Endothelial cell (in vitro differentiated cells): ENCODE results near the gene SETDB2. TPM values are rescaled to one million over a fixed set of nuclear protein-coding genes. Genes with fewer than 3 reads are reported as not detected.
"Not testable (repeated sequence)": the region's sequence is repeated elsewhere in the genome, so short reads cannot be mapped to it uniquely, and the experiment has no call there.

Experiments
- DNase-seq: peaks from one replicate; pipeline ENCODE4 v3.0.0; 2021; ENCODE audit warnings: low spot score
- H3K27ac Mint-ChIP-seq: one replicate; pipeline ENCODE4 v1.8.0; 2021; ENCODE audit warnings: mixed read lengths, inconsistent platforms; ENCODE audit not compliant: unreplicated experiment
- H3K27me3 Mint-ChIP-seq: one replicate; pipeline ENCODE4 v1.8.0; 2021; ENCODE audit warnings: mild to moderate bottlenecking, moderate library complexity, mixed read lengths, inconsistent platforms; ENCODE audit not compliant: unreplicated experiment
- H3K36me3 Mint-ChIP-seq: one replicate; pipeline ENCODE4 v1.8.0; 2021; ENCODE audit warnings: mild to moderate bottlenecking, low read depth, mixed read lengths, inconsistent platforms; ENCODE audit not compliant: unreplicated experiment
- H3K4me1 Mint-ChIP-seq: one replicate; pipeline ENCODE4 v1.8.0; 2021; ENCODE audit warnings: mild to moderate bottlenecking, mixed read lengths, inconsistent platforms; ENCODE audit not compliant: unreplicated experiment
- H3K4me3 Mint-ChIP-seq: one replicate; pipeline ENCODE4 v1.8.0; 2021; ENCODE audit warnings: mild to moderate bottlenecking, mixed read lengths, inconsistent platforms; ENCODE audit not compliant: unreplicated experiment
- H3K9me3 Mint-ChIP-seq: one replicate; pipeline ENCODE4 v1.8.0; 2021; ENCODE audit warnings: mixed read lengths, inconsistent platforms; ENCODE audit not compliant: unreplicated experiment
- CTCF ChIP-seq: fragments of 200-600 bp; sonication (generic); IDR thresholded peaks from one replicate; pipeline ENCODE4 v1.5.0; 2021; ENCODE audit warnings: antibody characterized with exemption; ENCODE audit not compliant: unreplicated experiment
- total RNA-seq: library from RNA; stranded (reverse); fragmentation: NEBNext Ultra II Directional; extraction: Animal tissue kit (Norgen Biotek cat#: 25700); gene quantifications from one replicate; pipeline ENCODE4 v1.2.1, GENCODE V29; 2021; ENCODE audit not compliant: unreplicated experiment

SETDB2 gene
- total RNA-seq, 1 donor from 2014 or later: 8.9 TPM

GRCh38 chr13:49481788-49482187, 37.7 kb downstream of the SETDB2 start:
- Mint-ChIP-seq H3K27me3 (no peaks in the 10 kb centered on the region), H3K36me3 (peaks cover 3% of the 10 kb centered on the region), H3K4me3 (no peak overlapping the region), H3K9me3 (no peaks in the 10 kb centered on the region), H3K4me1 (no peaks in the 10 kb centered on the region), H3K27ac (no peak overlapping the region)
- no peak for TF ChIP-seq CTCF
- no peak for DNase-seq

- Mint-ChIP-seq H3K4me1 (peaks cover 4% of the 10 kb centered on the region), H3K4me3 (no peak overlapping the region), H3K27me3 (no peaks in the 10 kb centered on the region), H3K9me3 (no peaks in the 10 kb centered on the region), H3K27ac (no peak overlapping the region), H3K36me3 (peaks cover 3% of the 10 kb centered on the region)
- no peak for DNase-seq
- TF ChIP-seq CTCF: no peak
Measured at GRCh38 chr13:49488563-49488962, 44.5 kb downstream of the SETDB2 start.

- no peaks in the 10 kb centered on the region for H3K9me3 Mint-ChIP-seq
- peaks cover 6% of the 10 kb centered on the region for H3K4me1 Mint-ChIP-seq
- peaks cover 3% of the 10 kb centered on the region for H3K36me3 Mint-ChIP-seq
- no peak for TF ChIP-seq CTCF
- no peak for DNase-seq
- H3K27me3 Mint-ChIP-seq: peaks cover 4% of the 10 kb centered on the region
- H3K27ac Mint-ChIP-seq: no peak overlapping the region
- H3K4me3 Mint-ChIP-seq: no peak overlapping the region
Measured at GRCh38 chr13:49494645-49495044, 50.6 kb downstream of the SETDB2 start.

GRCh38 chr13:49495783-49496762, 52.0 kb downstream of the SETDB2 start, which contains the start of gene PHF11:
PHF11 (plus strand) TSS chr13:49495953; CDS start chr13:49496002, 49 bp downstream.
- DNase-seq: peak; percentile 53
- peak; percentile 18 for TF ChIP-seq CTCF
- Mint-ChIP-seq H3K27me3 (peaks cover 4% of the 10 kb centered on the region), H3K27ac (peak within 1 kb of the TSS; percentile 64), H3K4me1 (peaks cover 6% of the 10 kb centered on the region), H3K36me3 (peaks cover 3% of the 10 kb centered on the region), H3K9me3 (no peaks in the 10 kb centered on the region), H3K4me3 (peak within 1 kb of the TSS; percentile 91)

GRCh38 chr13:49496837-49497236, 52.8 kb downstream of the SETDB2 start:
- peak overlapping the region; percentile 27 for H3K27ac Mint-ChIP-seq
- H3K27me3 Mint-ChIP-seq, H3K4me1 Mint-ChIP-seq, H3K9me3 Mint-ChIP-seq, DNase-seq, H3K36me3 Mint-ChIP-seq: not testable (repeated sequence)
- H3K4me3 Mint-ChIP-seq: peak overlapping the region; percentile 43
